Measurements from ENCODE around the gene NPAS1.

The NPAS1 gene

GRCh38 chr19:47019431-47020041, at the start of gene NPAS1:
Gene NPAS1, plus strand, starts transcription at chr19:47019837. Its CDS starts 1,211 bp downstream, at chr19:47021048.
- no peak for DNase-seq

- DNase-seq, result no peak
Measured at GRCh38 chr19:46970815-46971214, 48.8 kb upstream of the NPAS1 start.

GRCh38 chr19:46972311-46972710, 47.3 kb upstream of the NPAS1 start:
- DNase-seq, result no peak

DNA sequence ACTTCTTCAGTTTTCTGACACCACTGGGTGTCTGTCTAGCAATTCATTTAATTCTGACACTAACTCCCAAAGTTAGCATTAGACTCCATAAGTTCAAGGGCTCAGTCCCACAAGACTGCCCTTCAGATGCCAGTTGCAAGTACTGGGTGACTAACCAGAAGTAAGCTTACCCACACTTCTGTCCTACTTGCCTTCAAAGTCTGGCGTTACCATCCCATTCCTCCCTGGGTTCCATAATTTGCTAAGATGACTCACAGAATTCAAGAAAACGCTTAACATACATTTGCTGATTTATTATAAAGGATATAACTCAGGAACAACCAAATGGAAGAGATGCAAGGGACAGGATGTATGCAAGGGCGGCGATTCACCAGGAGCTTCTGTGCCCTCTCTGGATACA, 45.5 kb upstream of the NPAS1 start:
- no peak for DNase-seq

GRCh38 chr19:46975011-46975924, 44.4 kb upstream of the NPAS1 start:
- DNase-seq, result no peak

- peak; percentile 81 to 82 for DNase-seq
Measured at GRCh38 chr19:46975925-46976782, 43.5 kb upstream of the NPAS1 start.

DNA sequence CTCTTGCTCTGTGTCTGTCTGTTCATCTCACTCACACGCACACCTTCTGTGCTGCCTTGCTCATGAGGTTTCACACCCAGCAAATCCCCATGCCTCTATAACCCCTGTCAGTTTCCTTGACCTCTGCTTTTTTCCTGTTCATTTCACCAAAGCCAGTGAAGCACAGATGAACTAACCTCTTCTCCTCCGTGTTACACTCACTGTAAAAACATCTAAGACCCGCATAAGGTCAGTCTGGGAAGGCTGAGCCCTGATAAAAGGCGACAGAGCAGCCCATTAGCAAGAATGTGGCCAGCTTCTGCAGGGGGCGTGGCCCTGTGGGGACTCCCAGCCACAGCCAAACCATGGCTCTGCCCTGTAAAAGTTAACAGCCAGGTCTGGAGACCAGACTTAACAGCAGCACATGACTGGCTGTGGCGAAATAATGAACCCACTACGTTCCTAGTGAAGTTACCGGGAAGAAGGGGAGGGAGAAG, 42.8 kb upstream of the NPAS1 start:
- DNase-seq, result no peak

- no peak for DNase-seq
Measured at GRCh38 chr19:46977548-46977947, 42.1 kb upstream of the NPAS1 start.

- no peak for DNase-seq
Measured at GRCh38 chr19:46978171-46978869, 41.3 kb upstream of the NPAS1 start.

DNA sequence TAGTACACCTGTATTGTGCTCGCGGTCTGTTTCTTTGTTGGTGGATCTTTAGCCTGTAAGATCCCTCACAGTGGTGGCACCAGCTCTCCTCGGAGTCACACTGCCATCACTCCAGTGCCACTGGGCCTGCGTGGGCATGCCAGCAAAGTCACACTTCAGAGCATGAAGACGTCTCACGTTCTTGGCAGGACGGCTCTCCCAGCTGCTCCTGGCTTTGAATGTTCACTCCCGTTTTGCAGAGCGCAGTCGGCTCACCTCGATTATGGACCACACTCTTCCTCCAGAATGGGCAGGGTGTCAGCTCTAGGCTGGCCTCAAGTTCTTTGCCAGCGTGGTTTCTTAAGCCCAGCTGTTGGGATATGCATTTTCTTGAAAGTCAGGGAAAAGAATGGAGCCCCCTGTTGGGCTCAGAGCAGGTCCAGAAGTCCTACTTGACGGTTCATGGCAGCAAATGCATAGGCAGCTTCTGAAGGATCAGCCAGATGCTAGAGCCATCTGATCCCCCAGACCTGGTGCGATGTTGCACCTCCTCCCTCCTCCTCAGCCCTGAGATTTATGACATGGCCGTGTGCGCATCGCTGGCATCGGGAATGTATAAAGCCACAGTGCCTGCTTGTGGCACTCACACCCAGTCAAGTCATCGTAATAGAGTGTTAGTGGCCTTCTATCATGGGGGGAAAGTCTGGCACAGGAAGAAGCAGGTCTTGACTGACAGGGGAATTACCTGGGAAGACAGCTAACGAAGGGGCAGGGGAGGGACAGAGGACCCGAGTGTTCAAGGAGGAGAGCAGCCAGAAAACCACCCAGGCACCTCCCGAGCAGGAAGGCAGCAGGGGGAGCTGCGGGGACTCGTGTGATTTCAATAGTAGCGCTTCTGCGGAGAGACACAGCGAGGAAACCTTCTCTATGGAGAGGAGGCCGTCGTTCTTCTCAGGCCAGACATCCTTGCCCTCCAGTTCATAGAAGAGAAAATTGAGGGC, 40.2 kb upstream of the NPAS1 start:
- no peak for DNase-seq

DNA sequence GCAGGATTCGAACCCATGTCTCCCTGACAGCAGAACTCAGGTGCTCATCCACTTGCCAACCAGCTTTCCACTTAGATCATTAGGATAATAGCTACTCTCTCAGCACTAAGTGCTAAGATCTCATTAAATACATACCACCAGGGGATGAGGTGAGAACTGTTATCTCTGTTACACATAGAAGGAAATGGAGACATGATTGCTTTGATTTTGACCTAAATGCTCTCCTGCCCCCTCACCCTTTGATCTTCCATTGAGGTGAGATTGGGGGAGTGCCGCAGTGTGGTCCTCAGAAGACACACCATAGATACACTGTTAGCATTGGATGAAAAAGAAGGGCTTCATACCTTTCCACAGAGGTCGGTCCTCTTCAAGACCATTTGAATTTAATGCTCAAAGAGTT, 38.9 kb upstream of the NPAS1 start:
- no peak for DNase-seq

GRCh38 chr19:46981286-46981945, 38.2 kb upstream of the NPAS1 start:
- peak in 1 of 2 donors; percentile 47 for DNase-seq

DNA sequence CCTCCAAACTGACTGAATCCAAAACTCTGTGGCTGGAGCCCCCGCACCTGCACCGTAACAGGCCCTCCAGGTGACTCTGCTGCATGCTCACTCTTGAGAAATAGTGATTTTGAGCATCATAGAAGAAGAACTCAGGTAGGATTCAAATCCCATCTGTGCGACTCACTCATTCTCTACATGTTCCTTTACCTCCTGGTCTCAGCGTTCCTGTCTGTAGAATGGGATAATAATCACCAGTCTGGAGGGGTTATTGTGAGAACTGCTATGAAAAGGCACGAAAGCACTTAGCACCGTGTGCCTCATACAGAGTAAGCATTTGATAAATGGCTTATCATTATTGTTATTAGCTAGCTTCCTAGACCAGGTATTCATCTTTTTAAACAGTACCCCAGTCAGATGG, 36.5 kb upstream of the NPAS1 start:
- no peak for DNase-seq

- no peak for DNase-seq
Measured at GRCh38 chr19:46984077-46985010, 35.3 kb upstream of the NPAS1 start.

GRCh38 chr19:46985542-46986415, 33.9 kb upstream of the NPAS1 start:
- no peak for DNase-seq

- no peak for DNase-seq
Measured at GRCh38 chr19:46988614-46989230, 30.9 kb upstream of the NPAS1 start.

DNA sequence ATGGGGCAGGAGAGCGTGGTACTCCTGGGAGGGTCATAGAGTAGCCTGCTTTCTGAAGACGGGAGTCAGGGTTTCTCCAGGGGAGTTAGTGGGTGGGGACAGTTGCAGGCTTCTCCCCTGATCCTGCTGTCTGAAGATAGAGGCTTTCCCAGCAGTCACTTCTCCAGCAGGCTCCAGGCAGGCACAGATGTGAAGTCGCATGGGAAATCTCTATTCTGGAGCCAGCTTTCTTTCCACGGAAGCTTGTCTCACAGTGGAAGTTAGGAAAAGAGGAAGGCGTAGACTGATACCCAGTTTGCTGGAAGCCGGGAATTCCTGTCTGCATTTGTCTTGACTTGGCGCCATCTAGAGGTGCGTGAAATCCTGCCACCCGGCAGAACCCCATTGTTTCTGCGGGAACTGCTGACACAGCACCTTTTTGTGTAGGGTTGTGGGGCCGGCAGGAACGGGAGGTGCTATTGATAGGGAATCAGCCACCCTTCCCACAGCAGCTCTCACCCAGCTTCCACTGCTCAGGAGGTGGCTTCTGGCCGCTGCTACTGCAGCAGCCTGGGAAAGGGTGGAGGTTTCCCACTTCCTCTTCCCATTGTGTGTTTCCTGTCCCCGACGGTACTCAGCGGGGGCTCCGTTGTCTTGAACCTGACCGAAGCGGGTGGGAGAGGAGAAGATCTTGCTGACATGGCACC, 28.5 kb upstream of the NPAS1 start:
- peak; percentile 80 to 92 for DNase-seq
